22Rv1 (cell line): ENCODE measurements around the gene PARD3B.

Experiments used
- H3K27ac ChIP-seq: fragments of 450-650 bp; 2 replicates; pipeline ENCODE4 v1.5.1; 2017
- CTCF ChIP-seq: fragments of 450-650 bp; IDR thresholded peaks from 2 replicates; pipeline ENCODE4 v1.5.1; 2017; ENCODE audit warnings: mild to moderate bottlenecking
- ZFX ChIP-seq: fragments of 450-650 bp; IDR thresholded peaks from 2 replicates; pipeline ENCODE4 v1.6.1; 2017; ENCODE audit warnings: antibody characterized with exemption, borderline replicate concordance

Gene PARD3B

GRCh38 chr2:205041472-205042130 lies 496.3 kb downstream of the PARD3B start:
- TF ChIP-seq ZFX (no peak), CTCF (no peak)
- no peak overlapping the region for H3K27ac ChIP-seq

GRCh38 chr2:205043285-205043684 lies 498.0 kb downstream of the PARD3B start:
- H3K27ac ChIP-seq, result no peak overlapping the region
- no peak for TF ChIP-seq CTCF
- no peak for TF ChIP-seq ZFX

- TF ChIP-seq ZFX, result no peak
- TF ChIP-seq CTCF, result no peak
- no peak overlapping the region for H3K27ac ChIP-seq
These were observed 500.4 kb downstream of the PARD3B start for GRCh38 chr2:205045706-205046105.

GRCh38 chr2:205047273-205047839 lies 502.1 kb downstream of the PARD3B start:
- no peak overlapping the region for H3K27ac ChIP-seq
- TF ChIP-seq ZFX, result no peak
- TF ChIP-seq CTCF, result peak; percentile 26; the same call in 1 of the 2 replicates

GRCh38 chr2:205051417-205051816 lies 506.1 kb downstream of the PARD3B start:
- no peak overlapping the region for H3K27ac ChIP-seq
- TF ChIP-seq CTCF, result 0 out of 2 replicates have a peak, but pooled peaks have one; percentile 15
- TF ChIP-seq ZFX, result no peak

GRCh38 chr2:205052781-205053180 lies 507.5 kb downstream of the PARD3B start:
- TF ChIP-seq CTCF (no peak), ZFX (no peak)

GRCh38 chr2:205053827-205054410 lies 508.6 kb downstream of the PARD3B start:
- no peak overlapping the region for H3K27ac ChIP-seq

More at GRCh38 chr2:205052781-205053180, 507.5 kb downstream of the PARD3B start:
- H3K27ac ChIP-seq, result no peak overlapping the region

More at GRCh38 chr2:205053827-205054410, 508.6 kb downstream of the PARD3B start:
- TF ChIP-seq ZFX, result no peak
- no peak for TF ChIP-seq CTCF
